GM23248 (cell line): ENCODE results near the gene ZNF628.

Source experiments
- EZH2 ChIP-seq: fragments of 200-600 bp; sonication (generic); IDR thresholded peaks from 2 replicates; pipeline ENCODE4 v1.6.1; 2018; ENCODE audit warnings: antibody characterized with exemption, mild to moderate bottlenecking; ENCODE audit not compliant: insufficient read depth, poor library complexity, severe bottlenecking
- EZH2phosphoT487 ChIP-seq: fragments of 200-600 bp; sonication (generic); IDR thresholded peaks from 2 replicates; pipeline ENCODE4 v1.6.1; 2018; ENCODE audit warnings: antibody characterized with exemption, moderate library complexity, mild to moderate bottlenecking, low read depth; ENCODE audit not compliant: insufficient read depth

GRCh38 chr19:55500368-55500952 lies 24.0 kb downstream of the ZNF628 start:
- TF ChIP-seq EZH2phosphoT487 (no peak), EZH2 (no peak)
